IPS-18c (cell line): Measurements from ENCODE around the gene IRF7.

Source experiments
- H3K4me3 ChIP-seq: 2 replicates; pipeline ENCODE4 v1.7.0; 2013; ENCODE audit warnings: low read depth, mild to moderate bottlenecking, low read length, moderate library complexity; ENCODE audit not compliant: insufficient read depth
- H3K9me3 ChIP-seq: one replicate; pipeline ENCODE4 v1.6.1; 2013; ENCODE audit warnings: mild to moderate bottlenecking, low read length, moderate library complexity; ENCODE audit not compliant: control insufficient read depth, insufficient read depth

Gene IRF7

DNA sequence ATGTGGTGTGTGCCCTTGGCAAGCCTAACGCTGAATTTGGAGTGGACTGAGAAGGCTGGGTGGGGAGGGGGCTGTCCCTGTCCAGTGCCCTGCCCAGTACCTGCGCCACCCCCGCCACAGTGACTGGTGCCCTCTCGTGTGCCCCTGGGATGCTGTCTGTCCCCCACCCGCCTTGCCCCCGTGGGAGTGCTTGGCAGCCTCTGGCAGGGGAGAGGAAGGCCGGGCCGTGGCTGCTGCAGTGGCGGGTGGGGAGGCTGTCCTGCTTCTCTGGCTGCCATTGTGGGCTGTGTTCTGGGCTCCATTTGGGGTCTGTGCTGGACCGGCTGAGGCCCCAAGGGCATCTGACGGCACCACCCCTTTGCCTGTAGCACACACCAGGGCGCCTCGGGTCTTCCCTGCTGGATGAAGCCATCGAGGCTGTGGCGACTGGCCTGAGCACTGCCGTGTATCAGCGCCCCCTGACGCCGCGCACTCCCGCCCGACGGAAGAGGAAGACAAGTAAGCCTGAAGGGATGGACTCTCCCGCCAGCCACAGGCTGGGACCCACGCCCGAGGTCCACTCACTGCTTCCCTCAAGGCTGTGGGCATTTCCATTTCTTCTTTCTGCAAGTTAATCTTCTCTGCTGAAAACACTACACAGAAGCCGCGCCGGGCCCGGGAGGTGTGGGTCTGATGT, 17.6 kb downstream of the IRF7 start:
- Histone ChIP-seq H3K9me3 (no peaks in the 10 kb centered on the region), H3K4me3 (no peak overlapping the region)

DNA sequence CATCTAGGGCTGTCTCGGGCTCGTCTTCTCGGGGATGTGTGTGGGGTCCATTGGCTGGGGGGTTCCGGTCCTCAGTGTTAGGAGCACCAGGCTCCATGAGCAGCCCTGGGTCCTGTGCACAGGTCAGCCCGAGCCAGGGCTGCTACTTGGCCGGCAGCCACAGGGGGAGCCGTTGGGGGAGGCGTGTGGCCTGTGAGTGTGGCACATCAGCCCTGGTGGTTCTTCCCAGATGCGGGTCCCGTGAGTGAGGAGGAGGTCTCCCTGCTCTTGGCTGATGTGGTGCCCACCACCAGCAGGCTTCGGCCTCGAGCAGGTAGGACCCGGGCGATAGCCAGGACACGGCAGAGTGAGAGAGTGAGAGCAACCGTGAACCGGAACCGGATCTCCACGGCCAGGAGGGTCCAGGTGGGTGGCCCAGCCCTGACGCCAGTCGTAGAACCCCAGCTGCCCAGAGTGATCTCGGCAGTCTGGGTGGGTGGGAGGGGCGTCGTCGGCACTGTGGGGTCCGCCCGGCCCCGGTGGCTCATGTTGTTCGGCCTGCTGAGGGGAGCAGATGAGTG, 18.5 kb downstream of the IRF7 start:
- Histone ChIP-seq H3K4me3 (no peak overlapping the region), H3K9me3 (no peaks in the 10 kb centered on the region)

DNA sequence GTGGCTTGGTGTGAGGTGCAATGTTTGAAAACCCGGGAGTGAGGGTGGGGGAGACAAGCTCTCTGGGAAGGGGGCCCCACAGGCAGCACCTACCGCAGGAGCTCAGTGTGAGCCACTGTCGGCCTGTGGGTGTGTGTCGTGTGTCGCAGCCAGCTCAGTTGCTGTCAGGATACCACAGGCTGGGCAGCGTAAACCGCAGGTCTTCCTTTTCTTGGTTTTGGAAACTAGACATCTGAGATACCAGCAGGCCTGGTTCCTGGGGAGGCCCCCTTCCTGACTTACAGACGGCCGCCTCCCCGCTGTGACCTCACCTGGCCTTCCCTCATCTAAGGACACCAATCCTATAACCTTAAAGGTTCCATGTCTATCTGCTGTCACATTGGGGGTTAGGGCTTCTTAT, 19.4 kb downstream of the IRF7 start:
- no peak overlapping the region for H3K4me3 ChIP-seq
- no peaks in the 10 kb centered on the region for H3K9me3 ChIP-seq

DNA sequence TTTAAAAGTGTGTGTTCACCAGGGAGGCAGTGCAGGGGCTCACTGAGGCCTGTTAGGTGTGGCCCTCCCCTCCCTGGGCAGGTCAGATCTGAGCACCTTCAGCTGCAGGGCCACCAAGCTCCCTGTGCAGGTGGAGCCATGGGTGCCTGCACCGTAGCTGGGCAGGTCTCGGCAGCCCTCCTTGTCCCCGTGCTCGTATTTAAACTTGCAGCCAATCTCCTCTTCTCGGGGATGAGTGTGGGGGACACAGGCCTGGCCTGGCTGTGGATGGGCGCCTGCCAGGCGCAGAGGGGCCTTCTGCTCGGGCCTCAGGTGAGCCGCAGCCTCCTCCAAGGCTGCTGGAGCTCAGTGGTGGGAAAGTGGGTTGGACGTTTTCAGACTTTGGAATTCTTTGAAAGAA, 20.4 kb downstream of the IRF7 start:
- H3K4me3 ChIP-seq, result no peak overlapping the region
- no peaks in the 10 kb centered on the region for H3K9me3 ChIP-seq

DNA sequence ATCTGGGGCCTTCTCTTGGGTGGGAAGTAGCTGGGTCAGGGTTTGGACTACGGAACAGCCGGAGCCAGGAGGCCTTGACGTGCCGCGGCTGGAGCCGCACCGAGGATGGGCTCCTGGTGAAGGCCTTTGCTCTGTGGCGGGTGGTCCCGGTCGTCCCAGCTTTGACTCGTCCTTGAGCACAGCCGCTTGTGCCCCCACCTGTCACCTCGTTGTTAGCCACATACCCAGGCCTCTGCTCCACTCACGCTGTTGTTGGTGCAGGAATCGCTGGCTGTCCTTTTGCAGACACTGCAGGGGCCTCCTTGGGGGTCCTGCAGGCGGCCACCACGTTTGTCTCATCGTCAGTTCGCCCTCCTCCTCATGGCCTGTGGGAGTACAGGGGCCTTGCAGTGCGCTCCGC, 22.4 kb downstream of the IRF7 start:
- H3K4me3 ChIP-seq, result no peak overlapping the region
- H3K9me3 ChIP-seq, result no peaks in the 10 kb centered on the region

DNA sequence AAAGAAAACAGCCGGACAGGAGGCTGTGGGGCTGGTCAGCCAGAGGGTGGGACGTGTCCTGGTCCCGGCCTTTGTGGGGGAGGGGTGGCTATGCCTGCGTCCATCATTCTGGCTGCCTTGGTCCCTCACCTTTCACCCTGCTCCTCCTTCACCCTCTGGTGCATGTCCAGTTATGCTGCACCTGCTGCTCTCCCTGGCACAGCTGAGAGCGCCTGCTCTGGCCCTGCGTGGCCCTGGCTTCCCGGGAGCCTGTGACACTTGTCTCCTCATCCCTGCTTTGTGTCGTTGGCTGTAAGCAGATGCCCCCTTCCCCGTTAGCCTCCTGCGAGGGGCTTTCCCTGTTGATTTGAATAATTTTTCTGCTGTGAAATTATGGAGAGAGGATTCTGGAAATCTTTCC, 22.8 kb downstream of the IRF7 start:
- no peak overlapping the region for H3K4me3 ChIP-seq
- H3K9me3 ChIP-seq, result no peaks in the 10 kb centered on the region

DNA sequence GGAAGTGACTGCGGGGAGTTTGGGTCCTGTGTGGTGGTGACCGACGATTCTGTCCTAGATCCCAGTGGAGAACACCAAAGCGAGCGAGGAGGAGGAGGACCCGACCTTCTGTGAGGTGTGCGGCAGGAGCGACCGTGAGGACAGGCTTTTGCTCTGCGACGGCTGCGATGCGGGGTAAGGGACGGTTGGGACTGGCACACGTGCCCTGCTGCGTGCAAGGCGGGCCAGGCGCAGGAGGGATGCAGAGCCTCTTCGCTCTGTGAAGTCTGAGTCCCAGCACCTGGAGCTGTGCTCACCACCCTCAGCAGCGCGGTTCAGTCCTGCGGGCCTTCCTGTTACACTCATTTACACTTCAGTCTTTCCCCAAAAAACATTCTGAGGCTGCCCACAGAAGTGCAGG, 23.2 kb downstream of the IRF7 start:
- H3K4me3 ChIP-seq, result no peak overlapping the region
- no peaks in the 10 kb centered on the region for H3K9me3 ChIP-seq

DNA sequence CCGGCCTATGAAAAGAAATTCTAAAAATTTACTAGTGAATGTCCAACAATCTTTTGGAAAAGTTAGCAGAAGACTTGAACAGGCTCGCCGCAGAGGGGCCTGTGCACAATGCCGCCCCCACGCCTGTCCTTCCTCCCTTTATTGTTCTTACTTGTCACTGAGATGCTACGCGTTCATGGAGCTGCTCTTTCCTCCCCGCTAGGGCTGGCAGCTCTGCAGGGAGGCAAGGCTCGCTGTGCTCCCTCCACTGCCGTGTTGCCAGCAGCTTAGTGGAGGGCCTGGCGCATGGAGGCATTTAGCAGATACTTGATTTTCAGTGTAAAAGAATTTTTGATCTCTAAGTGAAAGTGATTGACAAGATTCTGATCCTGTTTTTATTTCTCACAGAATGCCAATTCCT, 24.8 kb downstream of the IRF7 start:
- no peaks in the 10 kb centered on the region for H3K9me3 ChIP-seq
- H3K4me3 ChIP-seq, result no peak overlapping the region

DNA sequence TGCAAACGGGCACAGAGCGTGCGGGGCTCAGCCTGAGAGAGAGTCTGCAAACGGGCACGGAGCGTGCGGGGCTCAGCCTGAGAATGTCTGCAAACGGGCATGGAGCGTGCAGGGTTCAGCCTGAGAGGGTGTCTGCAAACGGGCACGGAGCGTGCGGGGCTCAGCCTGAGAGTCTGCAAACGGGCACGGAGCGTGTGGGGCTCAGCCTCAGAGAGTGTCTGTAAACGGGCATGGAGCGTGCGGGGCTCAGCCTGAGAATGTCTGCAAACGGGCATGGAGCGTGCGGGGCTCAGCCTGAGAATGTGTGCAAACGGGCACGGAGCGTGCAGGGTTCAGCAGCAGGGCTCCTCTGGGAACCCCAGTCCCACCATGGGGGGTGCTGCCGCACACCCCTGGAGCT, 26.0 kb downstream of the IRF7 start:
- H3K9me3 ChIP-seq, result no peaks in the 10 kb centered on the region
- H3K4me3 ChIP-seq, result no peak overlapping the region

DNA sequence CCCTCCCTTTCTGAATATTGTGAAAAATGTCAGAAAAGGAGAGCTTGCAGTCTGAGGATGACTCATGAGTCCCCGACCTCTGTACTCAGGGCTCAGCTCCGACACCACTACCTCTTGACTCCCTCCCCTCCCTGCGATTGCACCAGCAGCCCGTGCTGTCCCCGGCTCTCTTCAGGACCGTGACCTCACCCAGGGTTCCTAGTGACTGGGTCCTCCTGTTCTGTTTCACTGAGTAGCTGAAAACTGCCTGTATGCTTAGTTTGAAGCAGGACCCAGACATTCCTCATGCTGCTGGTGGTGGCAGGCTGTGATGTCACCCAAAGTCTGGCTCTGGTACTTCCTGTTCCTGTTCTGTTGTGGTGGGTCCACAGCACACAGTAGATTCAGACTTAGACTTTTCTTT, 27.8 kb downstream of the IRF7 start:
- Histone ChIP-seq H3K4me3 (no peak overlapping the region), H3K9me3 (no peaks in the 10 kb centered on the region)

DNA sequence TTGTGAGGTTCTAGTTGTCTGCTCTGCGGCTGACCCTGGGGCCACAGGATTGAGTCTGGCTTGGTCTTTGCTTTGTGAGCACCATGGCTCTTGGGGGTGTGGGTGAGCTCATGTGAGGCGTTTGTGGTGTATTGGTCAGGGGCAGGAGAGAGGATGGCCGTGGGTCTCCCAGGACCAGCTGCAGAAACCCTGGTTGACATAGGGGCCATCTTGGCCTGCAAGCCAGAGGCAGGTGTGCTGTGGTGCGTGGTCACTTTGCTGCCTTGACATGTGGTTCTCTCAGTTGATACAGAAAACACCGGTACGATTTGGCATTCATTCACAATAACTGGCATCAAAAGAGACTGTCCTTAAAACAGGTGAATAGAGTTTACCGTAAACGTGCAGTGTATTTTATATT, 28.2 kb downstream of the IRF7 start:
- Histone ChIP-seq H3K9me3 (no peaks in the 10 kb centered on the region), H3K4me3 (no peak overlapping the region)

DNA sequence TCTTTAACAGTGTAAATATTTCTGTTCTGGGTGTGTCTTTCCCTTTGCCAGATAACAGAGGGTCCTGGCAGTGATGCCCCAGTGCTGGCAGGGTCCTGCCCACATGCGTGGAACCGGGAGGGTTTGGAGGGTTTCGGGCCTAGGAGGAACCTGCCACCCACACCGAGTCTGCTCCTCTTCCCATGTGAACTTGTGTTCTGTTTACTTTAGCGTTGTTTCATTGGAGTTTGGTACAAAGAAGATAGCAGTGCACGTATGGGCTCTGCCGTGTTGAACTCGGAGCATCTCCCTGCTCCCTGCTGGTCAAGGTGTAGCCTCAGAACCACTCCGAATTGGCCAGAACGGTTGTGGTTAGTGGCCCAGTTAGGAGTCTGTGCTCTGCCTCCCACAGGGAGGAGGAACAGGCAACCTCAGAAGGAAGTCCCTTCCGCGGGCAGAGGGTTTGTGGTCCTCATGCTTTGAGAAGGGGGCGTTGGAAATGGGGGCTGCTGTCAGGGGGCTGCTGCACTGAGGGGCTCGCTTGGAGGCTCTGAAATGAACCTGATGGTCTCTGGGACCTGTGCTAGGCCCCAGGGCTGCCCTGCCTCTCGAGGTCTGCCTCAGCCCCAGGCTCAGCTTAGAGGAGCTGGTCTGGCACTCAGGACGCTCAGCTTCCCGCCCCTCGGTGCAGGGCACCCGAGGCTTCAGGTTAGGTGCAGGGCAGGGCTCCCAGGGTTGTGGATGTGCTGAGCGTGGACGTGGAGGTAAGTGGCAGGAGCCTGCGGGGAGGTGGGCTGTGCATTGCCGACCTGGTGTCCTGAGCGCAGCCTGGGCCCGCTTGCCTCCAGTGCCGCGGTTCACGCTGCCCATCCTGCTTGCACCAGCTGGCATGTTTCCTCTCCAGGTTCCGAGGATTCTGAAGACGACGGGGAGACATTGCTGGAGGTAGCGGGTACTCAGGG, 29.1 kb downstream of the IRF7 start:
- no peaks in the 10 kb centered on the region for H3K9me3 ChIP-seq

DNA sequence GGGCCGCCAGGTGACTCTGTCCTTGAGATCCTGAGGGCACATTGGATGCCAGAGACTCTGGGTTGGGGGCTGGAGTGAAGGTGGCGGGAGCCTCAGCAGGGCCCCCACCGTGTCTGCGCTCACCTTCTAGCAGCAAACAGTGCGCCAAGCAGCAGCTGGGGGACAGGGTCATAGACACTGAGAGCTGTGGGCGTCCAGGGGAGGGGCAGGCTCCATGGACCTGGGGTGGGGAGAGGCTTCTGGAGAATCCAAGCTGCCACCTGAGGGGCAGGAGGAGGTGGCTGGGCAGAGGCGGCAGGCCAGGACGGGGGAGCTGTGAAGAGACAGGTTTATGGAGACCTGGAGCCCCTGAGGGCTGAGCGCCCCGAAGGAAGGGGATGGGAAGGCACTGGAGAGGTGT, 31.5 kb downstream of the IRF7 start:
- no peak overlapping the region for H3K4me3 ChIP-seq
- H3K9me3 ChIP-seq, result no peaks in the 10 kb centered on the region

More for the DNA sequence above, 29.1 kb downstream of the IRF7 start:
- H3K4me3 ChIP-seq, result no peak overlapping the region

DNA sequence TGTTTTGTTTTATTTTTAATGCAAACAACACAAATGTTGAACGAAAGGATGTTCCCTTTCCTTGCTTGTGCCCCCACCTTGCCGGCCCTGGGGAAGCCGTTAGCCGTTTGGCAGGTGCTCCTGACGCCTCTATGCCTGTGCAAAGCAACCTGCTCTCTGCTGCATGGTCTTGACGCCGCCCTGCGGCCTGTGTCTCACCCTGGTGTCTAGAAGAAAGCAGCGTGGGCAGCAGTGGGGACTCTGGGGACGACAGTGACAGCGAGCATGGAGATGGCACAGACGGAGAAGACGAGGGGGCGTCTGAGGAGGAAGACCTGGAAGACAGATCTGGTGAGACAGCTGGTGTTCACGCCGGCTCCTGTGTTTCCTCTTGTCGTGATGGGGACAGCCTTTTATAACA, 34.0 kb downstream of the IRF7 start:
- no peaks in the 10 kb centered on the region for H3K9me3 ChIP-seq
- no peak overlapping the region for H3K4me3 ChIP-seq

DNA sequence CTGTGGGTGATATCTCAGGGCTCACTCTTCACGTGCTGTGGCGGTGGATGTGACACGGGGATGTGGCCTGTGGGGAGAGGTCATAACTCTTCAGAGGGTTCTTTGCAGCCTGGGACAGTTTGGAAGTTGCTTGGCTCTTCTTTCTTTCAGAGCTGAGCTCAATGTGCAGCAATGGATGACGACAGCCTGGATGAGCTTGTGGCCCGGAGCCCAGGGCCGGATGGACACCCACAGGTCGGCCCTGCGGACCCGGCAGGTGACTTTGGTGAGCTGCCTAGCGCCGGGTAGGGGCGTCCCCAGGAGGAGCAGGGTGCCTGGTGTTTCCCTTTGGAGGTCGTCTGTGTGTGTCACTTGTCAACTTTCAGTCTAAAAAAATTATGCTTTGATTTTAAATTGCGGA, 34.4 kb downstream of the IRF7 start:
- Histone ChIP-seq H3K4me3 (no peak overlapping the region), H3K9me3 (no peaks in the 10 kb centered on the region)

DNA sequence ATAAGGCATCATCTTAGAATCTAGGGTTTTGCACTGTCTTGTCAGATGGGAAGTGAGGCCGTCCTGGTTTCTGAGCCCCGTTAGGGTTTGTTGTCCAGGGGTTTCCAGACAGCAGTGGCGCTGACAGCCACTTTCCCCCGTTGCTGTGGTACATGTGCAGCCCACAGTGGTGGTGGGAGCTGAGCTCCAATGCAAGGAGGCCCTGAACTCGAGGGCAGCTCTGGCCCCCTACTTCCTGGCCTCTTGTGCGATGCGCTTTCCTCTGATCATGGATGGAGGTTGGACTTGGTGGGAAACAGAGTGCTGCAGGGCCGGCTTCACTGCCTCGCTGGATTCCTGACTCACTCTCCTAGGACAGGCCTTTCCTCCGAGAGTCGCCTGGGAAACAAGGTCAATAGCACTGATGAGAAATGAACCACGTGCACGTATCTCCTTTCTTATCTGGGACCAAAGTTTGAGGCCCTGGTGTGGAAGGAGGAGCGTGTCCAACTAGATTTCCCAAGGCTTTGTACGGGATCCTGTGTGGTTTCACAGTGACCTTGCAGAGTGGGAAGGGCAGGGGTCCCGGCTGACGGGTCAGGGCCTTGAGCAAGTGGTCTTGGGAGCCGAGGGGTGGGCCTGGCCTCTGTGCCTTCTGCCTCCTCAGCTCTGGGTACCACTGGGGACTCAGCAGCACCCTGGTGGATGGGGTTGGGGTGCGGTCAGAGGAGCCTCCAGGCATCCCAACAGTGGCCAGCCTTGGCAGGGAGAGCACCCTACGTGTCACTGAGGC, 35.7 kb downstream of the IRF7 start:
- H3K9me3 ChIP-seq, result no peaks in the 10 kb centered on the region
- no peak overlapping the region for H3K4me3 ChIP-seq

DNA sequence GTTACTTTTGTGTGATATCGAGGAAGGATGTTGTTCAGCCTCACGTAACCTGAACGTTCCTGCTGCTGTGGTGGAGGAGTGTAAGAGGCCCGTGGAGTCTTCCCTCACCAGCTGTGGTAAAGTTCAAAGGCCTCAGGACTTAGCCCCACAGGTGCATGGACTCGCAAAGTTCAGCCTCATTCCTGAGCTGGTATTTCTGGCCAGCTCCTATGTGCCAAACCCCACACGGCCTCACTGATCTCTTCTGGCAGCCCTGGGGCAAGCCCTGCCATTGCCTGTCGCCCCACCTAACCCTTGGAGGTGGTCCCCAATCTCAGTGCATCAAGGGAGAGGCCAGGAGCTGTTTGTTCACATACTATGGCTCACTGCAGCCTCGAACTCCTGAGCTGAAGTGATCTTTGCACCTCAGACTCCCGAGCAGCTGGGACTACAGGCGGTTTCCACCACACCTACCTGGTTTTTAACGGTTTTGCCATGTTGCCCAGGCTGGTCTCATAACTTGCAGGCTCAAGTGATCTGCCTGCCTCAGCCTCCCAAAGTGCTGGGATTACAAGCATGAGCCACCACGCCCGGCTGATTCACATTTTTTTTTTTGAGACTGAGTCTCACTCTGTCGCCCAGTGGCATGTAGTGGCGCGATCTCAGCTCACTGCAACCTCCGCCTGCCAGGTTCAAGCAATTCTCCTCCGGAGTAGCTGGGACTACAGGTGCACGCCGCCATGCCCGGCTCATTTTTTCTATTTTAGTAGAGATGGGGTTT, 37.3 kb downstream of the IRF7 start:
- Histone ChIP-seq H3K4me3 (no peak overlapping the region), H3K9me3 (no peaks in the 10 kb centered on the region)
